ENCODE results near the gene NDUFC1. TPM values are rescaled to one million over a fixed set of nuclear protein-coding genes. Genes with fewer than 3 reads are reported as not detected.
A peak's percentile ranks its signal among the peaks of the same experiment; 100 is the strongest.

NDUFC1 gene
- total RNA-seq, 1 experiment from 2014 or later, result 86.1 TPM

GRCh38 chr4:139304920-139305319 lies 2.6 kb upstream of the NDUFC1 start:
- intact Hi-C loops (cut with micrococcal nuclease), result loop anchor here (5.0 kb wide), 2 partner anchors 147 to 223 kb away; partner anchors contain the start of gene RAB33B
- POLR2A ChIA-PET, result interaction anchor here (0.6 to 1.5 kb wide), 2 partner anchors 9 to 14 kb away, joined by 3 to 4 read pairs; no protein-coding TSS in a partner anchor
- peaks cover 16% of the 10 kb centered on the region for H3K4me1 Mint-ChIP-seq (ENCODE audit: insufficient read depth, unreplicated experiment)
- H3K27me3 Mint-ChIP-seq (ENCODE audit: insufficient read depth, unreplicated experiment), result no peaks in the 10 kb centered on the region
- H3K27ac Mint-ChIP-seq (ENCODE audit: low read depth, unreplicated experiment), result no peak overlapping the region
- DNase-seq (ENCODE audit: unreplicated experiment), result no peak
- H3K36me3 Mint-ChIP-seq (ENCODE audit: insufficient read depth, unreplicated experiment), result peaks cover 21% of the 10 kb centered on the region
- no peak for TF ChIP-seq CTCF (IDR thresholded peaks at IDR 0.05; ENCODE audit: unreplicated experiment)
- H3K4me3 Mint-ChIP-seq (ENCODE audit: unreplicated experiment), result no peak overlapping the region
- BruUV-seq (replicated peaks), result no TSS peak
- CTCF ChIA-PET, result interaction anchor here (0.9 kb wide), 1 partner anchor 9 kb away, joined by 3 read pairs; no protein-coding TSS in a partner anchor
- H3K9me3 Mint-ChIP-seq (ENCODE audit: unreplicated experiment), result no peaks in the 10 kb centered on the region

- Mint-ChIP-seq H3K4me3 (ENCODE audit: unreplicated experiment) (peak within 1 kb of the TSS; percentile 87), H3K4me1 (ENCODE audit: insufficient read depth, unreplicated experiment) (peaks cover 7% of the 10 kb centered on the region), H3K27me3 (ENCODE audit: insufficient read depth, unreplicated experiment) (no peaks in the 10 kb centered on the region), H3K36me3 (ENCODE audit: insufficient read depth, unreplicated experiment) (peaks cover 16% of the 10 kb centered on the region), H3K27ac (ENCODE audit: low read depth, unreplicated experiment) (peak within 1 kb of the TSS; percentile 98), H3K9me3 (ENCODE audit: unreplicated experiment) (no peaks in the 10 kb centered on the region)
- intact Hi-C loops (cut with micrococcal nuclease), result loop anchor here (5.0 kb wide), 2 partner anchors 151 to 219 kb away; partner anchors contain the start of gene RAB33B
- no TSS peak for BruUV-seq (replicated peaks)
- TF ChIP-seq CTCF (IDR thresholded peaks at IDR 0.05; ENCODE audit: unreplicated experiment), result no peak
- POLR2A ChIA-PET, result interaction anchor here (0.6 to 5.2 kb wide), 63 partner anchors 8 to 1266 kb away, joined by 3 to 254 read pairs (median 5); partner anchors contain the start of genes ELF2, NOCT, RAB33B and SETD7
- CTCF ChIA-PET, result interaction anchor here (0.5 to 1.6 kb wide), 11 partner anchors 14 to 134 kb away, joined by 3 to 5 read pairs (median 3); no protein-coding TSS in a partner anchor
- peak; percentile 98 for DNase-seq (ENCODE audit: unreplicated experiment)
Measured at GRCh38 chr4:139301113-139301820, 1.0 kb downstream of the NDUFC1 start, which contains the start of gene NAA15. TSS of gene NAA15 (plus strand) at chr4:139301505. CDS start at chr4:139301778, 273 bp downstream.

- Mint-ChIP-seq H3K27me3 (ENCODE audit: insufficient read depth, unreplicated experiment) (no peaks in the 10 kb centered on the region), H3K9me3 (ENCODE audit: unreplicated experiment) (no peaks in the 10 kb centered on the region), H3K27ac (ENCODE audit: low read depth, unreplicated experiment) (peak overlapping the region; percentile 98), H3K4me3 (ENCODE audit: unreplicated experiment) (peak overlapping the region; percentile 87), H3K36me3 (ENCODE audit: insufficient read depth, unreplicated experiment) (peaks cover 9% of the 10 kb centered on the region), H3K4me1 (ENCODE audit: insufficient read depth, unreplicated experiment) (peaks cover 6% of the 10 kb centered on the region)
- BruUV-seq (replicated peaks), result TSS peak; percentile 62
- ChIA-PET CTCF (interaction anchor here (0.6 to 6.1 kb wide), 9 partner anchors 19 to 133 kb away, joined by 3 to 57 read pairs (median 3); no protein-coding TSS in a partner anchor), POLR2A (interaction anchor here (0.6 to 5.2 kb wide), 60 partner anchors 8 to 1266 kb away, joined by 3 to 254 read pairs (median 5); partner anchors contain the start of genes ELF2, NOCT, RAB33B and SCOC)
- no peak for TF ChIP-seq CTCF (IDR thresholded peaks at IDR 0.05; ENCODE audit: unreplicated experiment)
- DNase-seq (ENCODE audit: unreplicated experiment), result peak; percentile 74
- intact Hi-C loops (cut with micrococcal nuclease), result loop anchor here (5.0 kb wide), 2 partner anchors 152 to 218 kb away; partner anchors contain the start of gene RAB33B
Measured at GRCh38 chr4:139300431-139301112, 1.7 kb downstream of the NDUFC1 start.

Data from MCF 10A (cell line).